HG02938 (cell line): Measurements from ENCODE around the gene NEK10.
A peak's percentile ranks its signal among the peaks of the same experiment; 100 is the strongest.
"Not testable (repeated sequence)": the region's sequence is repeated elsewhere in the genome, so short reads cannot be mapped to it uniquely, and the experiment has no call there.

Source experiments
- ATAC-seq: cut with Tn5 transposase; IDR thresholded peaks from one replicate; pipeline ENCODE4 v1.9.1; 2021; ENCODE audit warnings: mild to moderate bottlenecking, moderate library complexity; ENCODE audit not compliant: unreplicated experiment

NEK10 gene

DNA sequence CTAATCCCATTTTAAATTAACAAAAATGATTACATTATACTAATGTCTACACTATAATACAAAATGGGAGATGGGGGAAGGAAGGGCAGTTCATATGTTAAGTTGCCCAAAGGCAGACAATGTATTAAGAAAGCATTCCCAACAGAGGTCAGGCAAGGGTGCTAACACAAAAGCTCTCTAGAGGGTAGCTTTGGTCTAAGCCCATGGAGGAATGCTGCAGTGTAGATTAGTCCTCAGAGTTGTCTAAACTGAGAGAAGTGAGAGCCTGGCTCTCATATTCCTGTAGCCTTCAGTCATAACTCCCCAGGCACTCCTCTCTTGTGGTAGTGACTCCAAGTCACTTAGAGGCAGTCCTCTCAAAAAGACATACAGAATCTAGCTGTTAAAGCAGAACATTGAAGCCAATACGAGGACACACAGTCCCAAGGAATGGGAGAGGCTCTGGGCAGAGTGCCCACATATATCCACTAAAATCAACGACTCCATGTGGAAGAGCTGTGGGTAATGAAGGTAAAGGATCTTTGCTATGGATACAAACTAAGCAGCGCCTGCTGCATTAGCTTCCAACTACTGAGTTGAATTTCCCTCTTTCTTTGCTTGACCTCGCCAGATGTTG is 14.5 kb downstream of the NEK10 start:
- no peak for ATAC-seq

- no peak for ATAC-seq
Measured at GRCh38 chr3:27354161-27354560, 15.0 kb downstream of the NEK10 start.

DNA sequence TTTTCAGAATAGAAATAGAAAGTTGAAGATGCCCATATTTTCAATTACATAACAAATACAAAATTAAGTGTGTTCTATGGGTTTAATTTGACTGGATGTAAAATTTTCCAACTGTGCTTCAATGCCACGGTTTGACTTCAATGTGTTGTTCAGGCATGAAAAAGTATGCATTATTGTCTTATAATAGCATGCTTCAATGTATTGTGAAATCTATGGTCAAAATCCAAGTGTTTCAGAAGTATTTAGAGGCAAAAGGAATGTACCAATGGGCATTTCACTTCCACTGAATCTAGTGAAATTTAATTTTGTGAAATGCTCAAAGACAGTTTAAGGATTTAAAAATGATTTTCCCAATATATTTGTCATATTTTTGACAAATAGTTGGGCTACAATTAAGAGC is 16.0 kb downstream of the NEK10 start:
- ATAC-seq: no peak

DNA sequence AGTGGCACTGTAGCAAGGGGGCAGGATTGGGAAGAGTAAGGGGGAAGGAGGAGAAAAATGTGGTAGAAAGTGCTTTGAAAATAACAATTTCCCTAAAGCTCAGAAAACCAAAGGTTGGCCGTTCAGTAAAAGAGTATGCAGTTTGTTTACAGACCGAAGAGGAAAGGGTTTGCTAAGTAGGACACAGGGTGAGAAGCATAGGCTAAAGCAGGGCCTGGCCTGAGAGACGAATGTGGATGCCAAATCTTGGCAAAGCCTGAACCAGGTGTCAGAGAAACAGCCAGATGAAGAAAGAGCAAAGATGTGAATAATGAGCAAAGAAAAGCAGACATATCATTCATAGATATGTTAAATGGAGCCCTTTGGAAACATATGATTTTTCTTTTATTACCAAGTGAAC is 17.1 kb downstream of the NEK10 start:
- ATAC-seq: no peak

- peak; percentile 50 for ATAC-seq
Measured at GRCh38 chr3:27349832-27350231, 19.4 kb downstream of the NEK10 start.

DNA sequence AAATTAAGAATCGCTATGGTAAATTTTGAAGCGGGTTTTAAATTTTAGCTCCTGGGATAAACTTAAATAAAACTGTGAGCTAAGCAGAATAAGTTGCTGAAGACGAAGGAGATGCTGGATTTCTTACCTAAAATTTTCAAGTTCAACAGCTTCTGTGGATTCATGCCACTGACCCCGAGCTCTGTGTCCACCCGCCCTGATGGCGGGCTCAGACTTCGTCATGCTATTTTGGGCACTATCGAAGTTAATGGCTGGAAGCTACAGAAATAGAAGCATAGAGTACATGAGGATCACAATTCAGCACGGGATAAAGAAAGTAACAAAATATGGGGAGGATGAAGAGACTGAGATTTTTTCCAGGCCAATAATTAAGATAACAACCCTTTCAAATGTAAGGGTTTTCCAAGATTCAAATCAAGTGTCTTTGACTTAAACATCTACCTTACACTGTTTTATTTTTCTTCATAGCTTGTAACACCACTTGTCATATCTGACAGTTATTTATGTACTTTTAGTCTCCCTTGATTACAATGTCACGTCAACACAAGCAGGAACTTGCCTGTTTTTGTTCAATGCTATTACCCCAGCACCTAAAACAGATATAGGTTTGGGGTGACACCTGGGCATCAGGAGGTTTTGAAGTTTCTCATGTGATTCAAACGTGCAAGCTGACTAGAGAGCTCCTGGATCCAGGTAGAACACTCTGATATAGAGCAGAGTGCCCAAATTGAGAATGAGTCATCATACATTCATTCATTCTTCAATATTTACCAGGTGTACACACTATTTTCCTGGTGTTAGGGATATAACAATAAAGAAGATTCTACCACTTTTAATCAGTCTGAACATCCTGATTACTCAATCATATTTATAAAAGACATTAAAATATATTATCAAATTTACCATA is 23.0 kb downstream of the NEK10 start:
- no peak for ATAC-seq

- peak; percentile 73 for ATAC-seq
Measured at GRCh38 chr3:27345493-27345892, 23.7 kb downstream of the NEK10 start.

- no peak for ATAC-seq
Measured at GRCh38 chr3:27345045-27345444, 24.1 kb downstream of the NEK10 start.

DNA sequence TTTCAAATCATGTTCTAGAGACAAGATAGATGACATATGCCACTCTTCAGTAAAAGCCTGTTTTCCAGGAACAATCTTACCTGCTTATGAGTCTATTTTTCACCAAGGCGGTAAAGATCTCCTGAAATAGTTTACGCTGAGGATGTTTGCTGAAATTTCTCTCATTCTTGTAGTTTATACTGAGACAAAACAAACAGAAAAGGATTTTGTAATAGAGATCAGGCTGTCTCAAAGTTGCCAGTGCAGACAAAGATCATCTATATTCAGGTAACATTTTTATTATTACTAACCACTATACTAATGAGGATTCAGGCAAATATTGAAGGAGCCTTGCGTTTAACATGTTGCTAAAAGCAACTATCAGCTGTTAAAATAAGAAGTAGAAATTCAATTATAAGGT is 25.0 kb downstream of the NEK10 start:
- no peak for ATAC-seq

DNA sequence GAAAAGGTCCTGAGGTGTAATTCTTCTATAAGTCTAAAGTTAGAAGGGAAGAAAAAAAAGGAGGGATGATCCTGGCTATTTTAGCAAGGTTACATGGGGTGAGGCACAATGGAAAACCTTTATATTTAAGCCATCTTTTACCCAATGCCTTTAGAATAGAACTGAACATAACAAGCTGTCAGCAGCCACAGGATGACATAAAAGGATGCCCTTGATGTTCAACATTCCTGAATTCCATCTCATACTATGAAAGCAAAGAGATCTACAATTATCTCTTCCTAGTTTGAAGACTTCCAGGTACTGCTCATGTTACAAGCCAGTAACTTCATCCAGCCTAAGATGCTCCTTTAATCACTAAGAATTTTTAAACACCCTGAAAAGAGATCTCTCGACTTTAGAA is 26.9 kb downstream of the NEK10 start:
- no peak for ATAC-seq

- peak; percentile 85 for ATAC-seq
Measured at GRCh38 chr3:27340534-27340933, 28.6 kb downstream of the NEK10 start.

DNA sequence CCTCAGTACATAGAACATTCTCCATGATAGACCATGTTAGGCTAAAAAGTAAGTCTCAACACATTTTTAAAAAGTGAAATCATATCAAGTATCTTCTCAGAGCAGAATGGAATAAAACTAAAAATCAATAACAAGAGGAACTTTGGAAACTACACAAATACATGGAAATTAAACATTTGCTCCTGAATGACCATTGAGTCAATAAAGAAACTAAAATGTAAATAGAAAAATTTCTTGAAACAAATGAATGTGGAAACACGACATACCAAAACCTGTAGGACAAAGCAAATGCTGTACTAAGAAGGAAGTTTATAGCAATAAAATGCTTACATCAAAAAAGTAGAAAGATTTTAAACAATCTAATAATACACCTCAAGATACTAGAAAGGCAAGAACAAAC is 33.6 kb downstream of the NEK10 start:
- no peak for ATAC-seq

DNA sequence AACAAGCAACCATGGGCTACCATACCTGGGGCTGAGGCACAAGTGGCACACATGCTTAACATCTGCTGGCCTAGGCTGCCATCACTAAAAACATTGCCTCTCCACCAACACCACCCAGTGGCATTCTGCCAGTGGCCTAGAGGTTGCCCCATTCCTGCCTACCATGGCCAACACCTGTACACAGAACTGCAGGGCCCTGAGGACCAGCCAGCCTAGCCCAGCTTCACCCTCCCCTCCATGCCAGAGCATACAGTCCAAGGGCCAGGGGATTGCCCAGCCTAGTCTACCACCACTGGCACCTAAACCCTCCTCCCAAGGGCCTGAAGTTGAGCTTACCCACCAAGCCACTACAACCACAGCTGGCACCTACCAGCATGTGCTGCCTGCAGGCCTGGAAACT is 35.3 kb downstream of the NEK10 start:
- ATAC-seq: no peak

- ATAC-seq: not testable (repeated sequence)
Measured at GRCh38 chr3:27328982-27329762, 40.0 kb downstream of the NEK10 start.

GRCh38 chr3:27326629-27327545 is 42.3 kb downstream of the NEK10 start:
- ATAC-seq: no peak

DNA sequence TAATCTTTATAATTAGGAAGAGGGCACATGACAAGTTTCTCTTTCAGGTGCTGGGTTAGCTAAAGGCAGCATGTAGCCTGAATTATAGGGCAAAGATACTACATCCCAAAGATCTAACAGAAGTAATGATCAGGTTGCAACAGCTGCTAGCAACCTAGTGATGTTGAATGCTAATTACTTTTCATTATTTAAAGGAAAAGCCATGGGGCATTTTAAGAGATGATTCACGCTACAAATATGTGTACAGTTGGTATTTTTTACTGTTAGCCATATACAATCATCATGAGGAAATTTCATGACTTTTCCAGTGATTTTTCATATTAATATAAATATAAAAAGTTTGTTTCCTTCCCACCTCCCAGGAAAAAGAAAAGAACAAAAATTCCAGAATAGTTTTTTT is 43.0 kb downstream of the NEK10 start:
- ATAC-seq: no peak

DNA sequence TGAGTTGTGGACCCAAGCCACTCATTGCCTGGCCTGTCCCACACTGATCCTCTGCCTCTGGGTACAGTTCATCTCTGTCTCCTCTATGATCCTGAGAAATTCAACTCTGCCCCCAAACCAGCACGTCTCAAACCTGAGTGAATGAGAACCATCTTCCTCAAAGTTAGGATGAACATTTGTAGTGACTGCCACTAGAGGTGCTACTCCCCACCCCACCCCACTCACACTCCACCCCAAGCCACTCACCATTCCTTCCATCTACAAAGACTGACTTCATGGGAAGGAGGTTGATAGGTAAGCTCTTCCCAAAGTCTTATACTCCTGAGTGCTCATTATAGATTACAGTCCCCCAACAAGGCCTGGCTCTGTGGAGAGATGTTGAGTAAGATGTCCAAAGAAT is 43.8 kb downstream of the NEK10 start:
- no peak for ATAC-seq

DNA sequence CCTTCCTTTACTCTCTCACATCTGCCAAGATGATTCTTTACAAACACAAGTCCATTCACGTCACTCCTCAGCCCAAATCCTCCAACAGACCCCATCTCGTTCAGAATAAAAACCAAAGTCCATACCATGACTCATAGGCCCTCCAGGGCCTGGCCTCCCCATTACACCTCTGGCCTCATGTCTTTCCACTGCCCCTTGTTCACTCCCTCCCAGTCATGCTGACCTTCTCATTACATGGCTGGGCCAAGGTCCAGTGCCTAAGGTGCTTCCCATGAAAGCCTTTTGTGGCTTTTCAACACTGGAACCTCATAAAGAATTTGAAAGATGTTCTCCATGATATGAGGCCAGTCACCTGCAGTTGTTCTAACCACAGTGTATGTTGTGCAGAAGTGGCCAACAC is 44.5 kb downstream of the NEK10 start:
- no peak for ATAC-seq

DNA sequence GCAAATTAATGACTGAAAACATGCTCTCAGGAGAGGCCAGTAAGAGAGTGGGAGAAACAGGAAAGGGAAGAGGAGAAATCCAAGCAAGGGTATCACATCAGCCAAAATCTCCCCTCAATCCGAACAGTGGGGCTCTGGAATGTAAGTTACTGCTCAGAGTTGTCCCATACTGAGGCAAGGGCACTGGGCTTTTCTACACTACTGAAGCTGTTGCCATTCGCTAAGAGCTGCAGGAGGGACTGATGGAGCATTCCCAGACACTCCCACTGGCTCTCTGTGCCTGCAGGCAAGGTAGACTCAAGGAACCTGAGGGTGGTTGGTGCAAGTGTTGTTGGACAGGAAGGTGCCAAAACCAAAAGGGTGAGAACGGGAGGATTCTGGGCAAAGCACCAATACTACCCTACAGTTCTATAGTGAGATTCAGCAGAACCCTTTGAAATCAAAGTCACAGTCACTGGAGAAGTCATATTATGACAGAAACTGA is 46.1 kb downstream of the NEK10 start:
- no peak for ATAC-seq

GRCh38 chr3:27322634-27323033 is 46.5 kb downstream of the NEK10 start:
- peak; percentile 54 for ATAC-seq
